H9 (cell line): ENCODE data around the gene SLC25A18. TPM values are rescaled to one million over a fixed set of nuclear protein-coding genes. Genes with fewer than 3 reads are reported as not detected.
"Not testable (repeated sequence)": the region's sequence is repeated elsewhere in the genome, so short reads cannot be mapped to it uniquely, and the experiment has no call there.

Experiments
- DNase-seq: peaks from one replicate; pipeline ENCODE4 v3.0.0-alpha.2; 2017
- H2AFZ ChIP-seq: one replicate; pipeline ENCODE4 v1.6.1; 2013; ENCODE audit warnings: mild to moderate bottlenecking, low read length, control low read depth, moderate library complexity
- H2AK5ac ChIP-seq: 2 replicates; pipeline ENCODE4 v1.6.1; 2013; ENCODE audit warnings: low read length, control low read depth, mixed read lengths; ENCODE audit not compliant: insufficient read length
- H2BK120ac ChIP-seq: one replicate; pipeline ENCODE4 v1.6.1; 2013; ENCODE audit warnings: low read depth, mild to moderate bottlenecking, low read length, control low read depth, inconsistent platforms; ENCODE audit not compliant: poor library complexity, severe bottlenecking
- H2BK12ac ChIP-seq: 2 replicates; pipeline ENCODE4 v1.6.1; 2013; ENCODE audit warnings: low read length, control low read depth, mixed read lengths, low read depth; ENCODE audit not compliant: insufficient read length
- H2BK15ac ChIP-seq: 2 replicates; pipeline ENCODE4 v1.6.1; 2013; ENCODE audit warnings: low read depth, low read length, control low read depth
- H2BK20ac ChIP-seq: one replicate; pipeline ENCODE4 v1.6.1; 2013; ENCODE audit warnings: low read depth, mild to moderate bottlenecking, low read length, control low read depth, inconsistent platforms; ENCODE audit not compliant: poor library complexity, severe bottlenecking
- H2BK5ac ChIP-seq: 2 replicates; pipeline ENCODE4 v1.6.1; 2013; ENCODE audit warnings: low read length, control low read depth, mixed read lengths; ENCODE audit not compliant: insufficient read length
- H3K14ac ChIP-seq: 2 replicates; pipeline ENCODE4 v1.6.1; 2013; ENCODE audit warnings: low read length, control low read depth; ENCODE audit not compliant: insufficient read depth
- H3K18ac ChIP-seq: 2 replicates; pipeline ENCODE4 v1.6.1; 2013; ENCODE audit warnings: low read depth, mild to moderate bottlenecking, mixed read lengths, low read length, control low read depth; ENCODE audit not compliant: insufficient read length
- H3K23ac ChIP-seq: 2 replicates; pipeline ENCODE4 v1.6.1; 2013; ENCODE audit warnings: low read length, control low read depth, mixed read lengths, low read depth; ENCODE audit not compliant: insufficient read length
- H3K23me2 ChIP-seq: 2 replicates; pipeline ENCODE4 v1.6.1; 2013; ENCODE audit warnings: low read depth, mild to moderate bottlenecking, mixed read lengths, low read length, control low read depth; ENCODE audit not compliant: insufficient read length, poor library complexity, severe bottlenecking
- H3K27ac ChIP-seq: 2 replicates; pipeline ENCODE4 v1.5.1; 2013; ENCODE audit warnings: low read length, control low read depth, mixed read lengths, low read depth; ENCODE audit not compliant: insufficient read length
- H3K27me3 ChIP-seq: 2 replicates; pipeline ENCODE4 v1.6.1; 2013; ENCODE audit warnings: low read length, control low read depth, inconsistent platforms; ENCODE audit not compliant: insufficient read depth
- H3K4ac ChIP-seq: 2 replicates; pipeline ENCODE4 v1.6.1; 2013; ENCODE audit warnings: low read depth, mild to moderate bottlenecking, control low read depth, inconsistent platforms, low read length, moderate library complexity
- H3K4me1 ChIP-seq: 2 replicates; pipeline ENCODE4 v1.6.1; 2013; ENCODE audit warnings: low read length, control low read depth, inconsistent platforms; ENCODE audit not compliant: insufficient read depth
- H3K4me2 ChIP-seq: 2 replicates; pipeline ENCODE4 v1.6.1; 2013; ENCODE audit warnings: low read length, control low read depth, mixed read lengths; ENCODE audit not compliant: insufficient read length, insufficient read depth
- H3K56ac ChIP-seq: 2 replicates; pipeline ENCODE4 v1.6.1; 2013; ENCODE audit warnings: low read depth, mild to moderate bottlenecking, mixed read lengths, low read length, control low read depth; ENCODE audit not compliant: insufficient read length
- H3K79me1 ChIP-seq: 2 replicates; pipeline ENCODE4 v1.6.1; 2013; ENCODE audit warnings: low read depth, mild to moderate bottlenecking, moderate library complexity, low read length, control low read depth, inconsistent platforms; ENCODE audit not compliant: insufficient read depth, poor library complexity, severe bottlenecking
- H3K79me2 ChIP-seq: 2 replicates; pipeline ENCODE4 v1.6.1; 2013; ENCODE audit warnings: low read length, control low read depth, inconsistent platforms; ENCODE audit not compliant: insufficient read depth
- H3K9ac ChIP-seq: 2 replicates; pipeline ENCODE4 v1.6.1; 2013; ENCODE audit warnings: low read length, control low read depth, mixed read lengths; ENCODE audit not compliant: insufficient read length; ENCODE audit errors: extremely low read depth
- H3K9me3 ChIP-seq: one replicate; pipeline ENCODE4 v1.6.1; 2013; ENCODE audit warnings: low read depth, low read length, inconsistent platforms; ENCODE audit not compliant: control insufficient read depth
- H3T11ph ChIP-seq: one replicate; pipeline ENCODE4 v1.6.1; 2013; ENCODE audit warnings: mild to moderate bottlenecking, low read length, control low read depth, inconsistent platforms
- H4K20me1 ChIP-seq: one replicate; pipeline ENCODE4 v1.6.1; 2013; ENCODE audit not compliant: control insufficient read depth, insufficient read length, insufficient read depth
- H4K5ac ChIP-seq: 2 replicates; pipeline ENCODE4 v1.6.1; 2013; ENCODE audit warnings: low read depth, mild to moderate bottlenecking, mixed read lengths, low read length, control low read depth; ENCODE audit not compliant: insufficient read length
- H4K8ac ChIP-seq: replicated peaks from 2 replicates; pipeline ENCODE4 v1.6.1; 2013; ENCODE audit warnings: low read length, control low read depth, mixed read lengths, low read depth; ENCODE audit not compliant: insufficient read length
- H4K91ac ChIP-seq: 2 replicates; pipeline ENCODE4 v1.6.1; 2013; ENCODE audit warnings: low read depth, mild to moderate bottlenecking, moderate library complexity, mixed read lengths, low read length, control low read depth; ENCODE audit not compliant: insufficient read length
- H3K27ac Mint-ChIP-seq, 3 experiments: 2 replicates in 2 of 3; 3 replicates in 1 of 3; pipeline ENCODE4 v1.8.0; 2020 to 2021; ENCODE audit warnings: mixed read lengths in 3 of 3, mild to moderate bottlenecking in 1 of 3, moderate library complexity in 1 of 3
- H3K27me3 Mint-ChIP-seq: 2 replicates; pipeline ENCODE4 v1.8.0; 2021; ENCODE audit warnings: low read depth, mild to moderate bottlenecking, moderate library complexity, mixed read lengths
- H3K36me3 Mint-ChIP-seq, 3 experiments: 2 replicates in 2 of 3; 3 replicates in 1 of 3; pipeline ENCODE4 v1.8.0; 2020 to 2021; ENCODE audit warnings: low read depth in 3 of 3, mixed read lengths in 3 of 3; ENCODE audit not compliant: insufficient read depth in 1 of 3
- H3K4me1 Mint-ChIP-seq, 2 experiments: 2 replicates each; pipeline ENCODE4 v1.8.0; 2020; ENCODE audit warnings: mixed read lengths in 2 of 2
- H3K4me3 Mint-ChIP-seq, 2 experiments: 2 replicates in 1 of 2; 3 replicates in 1 of 2; pipeline ENCODE4 v1.8.0; 2020 to 2021; ENCODE audit warnings: mild to moderate bottlenecking in 2 of 2, mixed read lengths in 2 of 2, moderate library complexity in 1 of 2
- H3K9me3 Mint-ChIP-seq, 2 experiments: 2 replicates in 1 of 2; 3 replicates in 1 of 2; pipeline ENCODE4 v1.8.0; 2020; ENCODE audit warnings: mild to moderate bottlenecking in 2 of 2, mixed read lengths in 2 of 2, moderate library complexity in 1 of 2
- CTCF ChIP-seq: fragments of 200-600 bp; sonication (generic); conservative IDR thresholded peaks from 3 replicates; pipeline ENCODE4 v1.8.0; 2021; ENCODE audit warnings: antibody characterized with exemption, mild to moderate bottlenecking
- WGBS: extraction: QIAGEN DNeasy Blood & Tissue Kit; methylation state at CpG from one replicate; pipeline ENCODE4 v1.1.7; 2013; ENCODE audit warnings: missing lambda C conversion rate, low lambda C conversion rate, mixed read lengths; ENCODE audit not compliant: insufficient read length; ENCODE audit errors: extremely low coverage; 5-methylcytosine and 5-hydroxymethylcytosine counted together
- total RNA-seq: library from RNA; stranded (reverse); gene quantifications from 2 replicates; pipeline ENCODE4 v1.2.1, GENCODE V29; 2021

Gene SLC25A18
- total RNA-seq, 1 experiment from 2014 or later, result 2.3 TPM

DNA sequence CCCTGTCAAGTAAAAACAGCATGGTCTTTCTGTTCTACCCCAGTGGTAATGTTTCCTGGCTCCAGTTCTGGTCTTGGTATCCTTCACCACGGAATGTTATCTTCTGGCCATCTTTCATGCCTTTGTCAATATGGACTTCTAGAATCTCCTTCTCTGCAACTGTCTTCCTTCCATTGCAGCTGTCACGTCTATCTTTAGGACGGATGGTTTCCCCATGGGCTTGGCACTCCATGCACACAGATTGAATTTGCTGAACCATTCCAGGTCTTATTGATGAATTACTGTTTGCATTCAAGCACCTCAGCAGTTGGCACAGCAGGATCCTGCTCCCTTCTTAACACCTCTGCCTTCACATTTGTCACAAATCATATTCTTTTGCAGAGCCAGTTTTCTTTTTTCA, 44.9 kb upstream of the SLC25A18 start:
- H3K27me3 ChIP-seq, result no peaks in the 10 kb centered on the region
- WGBS, result no CpG with 5 or more reads among the region's 3 CpGs
- TF ChIP-seq CTCF, result no peak

GRCh38 chr22:17521971-17522370, 41.3 kb upstream of the SLC25A18 start:
- not testable (repeated sequence) for H4K5ac ChIP-seq, H3K9ac ChIP-seq, H2BK20ac ChIP-seq, H3K14ac ChIP-seq, H4K8ac ChIP-seq, H3K4me3 Mint-ChIP-seq, H3K79me1 ChIP-seq, H2BK15ac ChIP-seq, DNase-seq, H3K79me2 ChIP-seq, H2BK120ac ChIP-seq, H2BK12ac ChIP-seq, H3K23ac ChIP-seq, H2BK5ac ChIP-seq, H3K27me3 Mint-ChIP-seq, H4K91ac ChIP-seq, H3K4me2 ChIP-seq, H3K9me3 Mint-ChIP-seq, H3K9me3 ChIP-seq, H2AFZ ChIP-seq, H2AK5ac ChIP-seq, H3K56ac ChIP-seq, H3K4me1 ChIP-seq, H3K18ac ChIP-seq, H4K20me1 ChIP-seq, H3K27ac ChIP-seq, H3K23me2 ChIP-seq, H3T11ph ChIP-seq, H3K4ac ChIP-seq, H3K27me3 ChIP-seq
- peaks cover 2 to 13% of the 10 kb centered on the region in 2 experiments; a peak in 2 of 4 replicates for H3K4me1 Mint-ChIP-seq
- H3K27ac Mint-ChIP-seq, result peak overlapping the region in 1 of 3 experiments; percentile 17; a peak in 1 of 7 replicates
- H3K36me3 Mint-ChIP-seq, result peaks cover 45 to 82% (median 73%) of the 10 kb centered on the region in 3 experiments
- WGBS, result no CpG with 5 or more reads among the region's 1 CpG

More for the DNA sequence above, 44.9 kb upstream of the SLC25A18 start:
- Histone ChIP-seq H3K56ac (no peak overlapping the region), H3K27ac (no peak overlapping the region), H3K9me3 (no peaks in the 10 kb centered on the region), H2BK20ac (no peak overlapping the region), H3K18ac (no peak overlapping the region), H3K79me2 (0 out of 2 replicates have a peak, but pooled peaks cover 2% of the 10 kb centered on the region), H3T11ph (no peak overlapping the region), H3K4me2 (no peak overlapping the region), H4K20me1 (no peaks in the 10 kb centered on the region), H4K5ac (no peak overlapping the region), H3K4ac (no peak overlapping the region), H2BK120ac (no peak overlapping the region), H3K23me2 (no peaks in the 10 kb centered on the region), H4K91ac (no peak overlapping the region), H2AFZ (no peak overlapping the region), H3K4me1 (no peaks in the 10 kb centered on the region), H3K9ac (no peak overlapping the region), H3K79me1 (peaks cover 3% of the 10 kb centered on the region), H2BK15ac (no peak overlapping the region), H3K23ac (no peak overlapping the region), H2BK12ac (no peak overlapping the region), H3K14ac (no peak overlapping the region), H2BK5ac (no peak overlapping the region), H4K8ac (no peak overlapping the region), H2AK5ac (no peak overlapping the region)
- Mint-ChIP-seq H3K9me3 (no peaks in the 10 kb centered on the region), H3K4me3 (no peak overlapping the region), H3K27ac (peak overlapping the region in 2 of 3 experiments; percentile 60 to 71; a peak in 2 of 7 replicates), H3K4me1 (peaks cover 2 to 10% of the 10 kb centered on the region in 2 experiments; a peak in 2 of 4 replicates), H3K36me3 (peaks cover 35 to 67% (median 67%) of the 10 kb centered on the region in 3 experiments), H3K27me3 (no peaks in the 10 kb centered on the region)
- no peak for DNase-seq
